WTC11 (cell line): ENCODE measurements around the gene FRK. TPM values are rescaled to one million over a fixed set of nuclear protein-coding genes. Genes with fewer than 3 reads are reported as not detected.

Source experiments
- ATAC-seq: fragments of 200-7000 bp; cut with Tn5 transposase; 2 replicates; pipeline ENCODE4 v1.10.0; 2021; ENCODE audit warnings: mild to moderate bottlenecking, moderate library complexity
- CTCF ChIA-PET: fragments of 300-600 bp; sonication (Branson Sonifier 250); formaldehyde crosslinking; loops from one replicate; lab custom pipeline; 2021; ENCODE audit warnings: antibody characterized with exemption; lab: Charles Lee
- POLR2A ChIA-PET: fragments of 350-600 bp; sonication (Branson Sonifier 250); formaldehyde crosslinking; loops from one replicate; lab custom pipeline; 2021; ENCODE audit warnings: antibody characterized with exemption; lab: Charles Lee
- DNase-seq: peaks from one replicate; pipeline ENCODE4 v3.0.0; 2021; ENCODE audit warnings: low spot score
- H3K27ac Mint-ChIP-seq: 2 replicates; pipeline ENCODE4 v1.8.0; 2021; ENCODE audit warnings: mixed read lengths
- H3K27me3 Mint-ChIP-seq: 2 replicates; pipeline ENCODE4 v1.8.0; 2021; ENCODE audit warnings: low read depth, mild to moderate bottlenecking, moderate library complexity, mixed read lengths
- H3K36me3 Mint-ChIP-seq: 2 replicates; pipeline ENCODE4 v1.8.0; 2021; ENCODE audit warnings: mixed read lengths
- H3K4me1 Mint-ChIP-seq: 2 replicates; pipeline ENCODE4 v1.8.0; 2022; ENCODE audit warnings: mixed read lengths
- H3K4me3 Mint-ChIP-seq: 2 replicates; pipeline ENCODE4 v1.8.0; 2021; ENCODE audit warnings: mild to moderate bottlenecking, moderate library complexity, mixed read lengths
- H3K9me3 Mint-ChIP-seq: 2 replicates; pipeline ENCODE4 v1.8.0; 2021; ENCODE audit warnings: mixed read lengths
- CREM ChIP-seq: sonication (generic); formaldehyde crosslinking; IDR thresholded peaks from 2 replicates; pipeline ENCODE4 v1.8.1; 2022; ENCODE audit warnings: mild to moderate bottlenecking, missing genetic modification reagents, moderate library complexity
- ELF4 ChIP-seq: sonication (generic); formaldehyde crosslinking; IDR thresholded peaks from 2 replicates; pipeline ENCODE4 v1.8.1; 2022; ENCODE audit warnings: low read depth, mild to moderate bottlenecking, moderate library complexity, missing genetic modification reagents
- EMX1 ChIP-seq: fragments of 250-450 bp; sonication (Bioruptor Pico); IDR thresholded peaks from 2 replicates; pipeline ENCODE4 v1.8.0; 2021; ENCODE audit warnings: mild to moderate bottlenecking
- FOXK1 ChIP-seq: sonication (generic); formaldehyde crosslinking; IDR thresholded peaks from 2 replicates; pipeline ENCODE4 v1.8.0; 2022; ENCODE audit warnings: mild to moderate bottlenecking, moderate library complexity, missing genetic modification reagents
- GRHL2 ChIP-seq: fragments of 250-450 bp; sonication (Bioruptor Pico); IDR thresholded peaks from 2 replicates; pipeline ENCODE4 v1.8.0; 2022; ENCODE audit warnings: mild to moderate bottlenecking, moderate library complexity; ENCODE audit not compliant: insufficient replicate concordance, severe bottlenecking
- MXD4 ChIP-seq: fragments of 250-450 bp; sonication (Bioruptor Pico); IDR thresholded peaks from 2 replicates; pipeline ENCODE4 v1.8.0; 2021; ENCODE audit warnings: mild to moderate bottlenecking, moderate library complexity, borderline replicate concordance
- MYBL2 ChIP-seq: sonication (generic); formaldehyde crosslinking; IDR thresholded peaks from 2 replicates; pipeline ENCODE4 v1.8.1; 2023; ENCODE audit warnings: mild to moderate bottlenecking, moderate library complexity, missing genetic modification reagents
- OVOL2 ChIP-seq: fragments of 250-450 bp; sonication (Bioruptor Pico); IDR thresholded peaks from 2 replicates; pipeline ENCODE4 v1.9.0; 2021; ENCODE audit warnings: mild to moderate bottlenecking, borderline replicate concordance
- TEAD4 ChIP-seq: sonication (generic); formaldehyde crosslinking; IDR thresholded peaks from 2 replicates; pipeline ENCODE4 v1.8.0; 2022; ENCODE audit warnings: mild to moderate bottlenecking, missing genetic modification reagents
- ZNF121 ChIP-seq: sonication (generic); formaldehyde crosslinking; IDR thresholded peaks from 2 replicates; pipeline ENCODE4 v1.8.0; 2023; ENCODE audit warnings: missing genetic modification reagents
- ZNF671 ChIP-seq: fragments of 250-450 bp; sonication (Bioruptor Pico); IDR thresholded peaks from 2 replicates; pipeline ENCODE4 v1.8.0; 2021; ENCODE audit warnings: mild to moderate bottlenecking
- total RNA-seq: library from RNA; stranded (reverse); gene quantifications from 3 replicates; pipeline ENCODE4 v1.2.3, GENCODE V29; 2021
- TF ChIP-seq, protein P1 (sequence below): sonication (generic); formaldehyde crosslinking; IDR thresholded peaks from 2 replicates; pipeline ENCODE4 v1.8.1; 2022; ENCODE audit warnings: low read depth, mild to moderate bottlenecking, moderate library complexity, missing genetic modification reagents, borderline replicate concordance
- TF ChIP-seq, protein P2 (sequence below): fragments of 250-450 bp; sonication (Bioruptor Pico); IDR thresholded peaks from 2 replicates; pipeline ENCODE4 v2.1.2; 2022; ENCODE audit warnings: mild to moderate bottlenecking, moderate library complexity
- TF ChIP-seq, protein P3 (sequence below): fragments of 250-450 bp; sonication (Bioruptor Pico); IDR thresholded peaks from 2 replicates; pipeline ENCODE4 v1.8.0; 2021; ENCODE audit warnings: mild to moderate bottlenecking
- TF ChIP-seq, protein P4 (sequence below): fragments of 200-600 bp; IDR thresholded peaks from 2 replicates; pipeline ENCODE4 v1.8.0; 2022; ENCODE audit warnings: antibody characterized with exemption
- TF ChIP-seq, protein P5 (sequence below): sonication (generic); formaldehyde crosslinking; IDR thresholded peaks from 2 replicates; pipeline ENCODE4 v1.8.0; 2022; ENCODE audit warnings: mild to moderate bottlenecking, missing genetic modification reagents
- TF ChIP-seq, protein P6 (sequence below): fragments of 250-450 bp; sonication (Bioruptor Pico); IDR thresholded peaks from 2 replicates; pipeline ENCODE4 v1.9.0; 2021; ENCODE audit warnings: mild to moderate bottlenecking
- TF ChIP-seq, protein P7 (sequence below): fragments of 250-450 bp; sonication (Bioruptor Pico); IDR thresholded peaks from 2 replicates; pipeline ENCODE4 v1.9.0; 2021; ENCODE audit warnings: mild to moderate bottlenecking, borderline replicate concordance

FRK gene
- total RNA-seq, 1 experiment from 2014 or later: 0.13 TPM

DNA sequence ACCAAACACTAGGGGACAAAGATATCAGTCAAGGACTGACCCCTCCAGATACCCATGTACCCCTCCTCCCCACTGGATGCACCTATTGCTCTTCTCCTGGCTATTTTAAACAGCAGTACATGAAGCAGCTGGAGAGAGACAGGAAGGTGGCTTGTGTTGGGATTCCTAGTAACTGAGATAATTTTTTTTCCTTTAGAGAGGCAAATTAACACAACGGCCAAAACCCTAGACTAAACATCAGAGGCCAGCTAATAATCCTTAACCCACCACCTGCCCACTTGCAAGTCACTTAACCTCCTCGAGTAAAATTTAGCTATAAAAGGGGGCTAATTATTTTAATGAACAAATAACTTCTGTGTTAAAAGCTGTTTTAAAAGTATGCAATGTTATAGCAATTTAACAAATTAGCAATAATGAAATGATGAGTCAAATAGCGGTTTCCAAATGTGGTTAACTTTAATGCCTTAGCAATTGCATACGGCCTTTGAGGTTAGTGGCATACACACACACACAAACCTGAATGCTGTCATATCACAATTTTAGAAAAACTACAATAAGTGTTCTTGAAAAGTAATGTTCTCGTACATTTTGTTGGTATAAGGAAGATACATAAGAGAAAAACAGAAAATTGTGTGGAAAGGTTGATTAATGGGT, 151.7 kb downstream of the FRK start (continued):
- TF ChIP-seq, protein P1, sequence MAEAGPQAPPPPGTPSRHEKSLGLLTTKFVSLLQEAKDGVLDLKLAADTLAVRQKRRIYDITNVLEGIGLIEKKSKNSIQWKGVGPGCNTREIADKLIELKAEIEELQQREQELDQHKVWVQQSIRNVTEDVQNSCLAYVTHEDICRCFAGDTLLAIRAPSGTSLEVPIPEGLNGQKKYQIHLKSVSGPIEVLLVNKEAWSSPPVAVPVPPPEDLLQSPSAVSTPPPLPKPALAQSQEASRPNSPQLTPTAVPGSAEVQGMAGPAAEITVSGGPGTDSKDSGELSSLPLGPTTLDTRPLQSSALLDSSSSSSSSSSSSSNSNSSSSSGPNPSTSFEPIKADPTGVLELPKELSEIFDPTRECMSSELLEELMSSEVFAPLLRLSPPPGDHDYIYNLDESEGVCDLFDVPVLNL (CRISPR knock-in tag): no peak

DNA sequence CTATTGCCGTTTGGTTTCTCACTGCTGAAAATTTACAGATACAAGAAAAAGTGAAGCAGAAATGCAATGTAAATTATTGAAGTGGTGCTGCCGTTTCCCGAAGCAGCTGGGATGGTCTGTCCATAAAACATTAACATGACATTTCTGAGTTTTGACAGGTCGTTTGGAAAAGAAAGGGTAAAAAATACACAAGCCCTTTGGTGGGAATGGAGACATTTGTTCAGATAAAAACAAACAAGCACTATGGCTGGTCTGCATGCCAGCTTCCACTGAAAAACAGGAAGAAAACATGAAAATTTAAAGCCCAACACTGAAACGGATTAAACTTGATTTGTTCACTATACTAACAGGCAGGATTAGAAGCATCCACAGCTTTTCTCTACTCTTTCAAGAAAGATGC, 155.2 kb downstream of the FRK start:
- no peak for ATAC-seq
- H3K27ac Mint-ChIP-seq: no peak overlapping the region
- H3K9me3 Mint-ChIP-seq: no peaks in the 10 kb centered on the region
- no peak for DNase-seq
- no peak overlapping the region for H3K4me3 Mint-ChIP-seq
- ChIA-PET POLR2A (no interaction called here), CTCF (interaction anchor here (0.8 kb wide), 1 partner anchor 9 kb away, joined by 3 read pairs; no protein-coding TSS in a partner anchor)
- no peaks in the 10 kb centered on the region for H3K4me1 Mint-ChIP-seq
- H3K27me3 Mint-ChIP-seq: no peaks in the 10 kb centered on the region
- H3K36me3 Mint-ChIP-seq: no peaks in the 10 kb centered on the region
- TF ChIP-seq, protein P2, sequence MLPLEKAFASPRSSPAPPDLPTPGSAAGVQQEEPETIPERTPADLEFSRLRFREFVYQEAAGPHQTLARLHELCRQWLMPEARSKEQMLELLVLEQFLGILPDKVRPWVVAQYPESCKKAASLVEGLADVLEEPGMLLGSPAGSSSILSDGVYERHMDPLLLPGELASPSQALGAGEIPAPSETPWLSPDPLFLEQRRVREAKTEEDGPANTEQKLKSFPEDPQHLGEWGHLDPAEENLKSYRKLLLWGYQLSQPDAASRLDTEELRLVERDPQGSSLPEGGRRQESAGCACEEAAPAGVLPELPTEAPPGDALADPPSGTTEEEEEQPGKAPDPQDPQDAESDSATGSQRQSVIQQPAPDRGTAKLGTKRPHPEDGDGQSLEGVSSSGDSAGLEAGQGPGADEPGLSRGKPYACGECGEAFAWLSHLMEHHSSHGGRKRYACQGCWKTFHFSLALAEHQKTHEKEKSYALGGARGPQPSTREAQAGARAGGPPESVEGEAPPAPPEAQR (CRISPR knock-in tag): no peak
- TF ChIP-seq, protein P3, sequence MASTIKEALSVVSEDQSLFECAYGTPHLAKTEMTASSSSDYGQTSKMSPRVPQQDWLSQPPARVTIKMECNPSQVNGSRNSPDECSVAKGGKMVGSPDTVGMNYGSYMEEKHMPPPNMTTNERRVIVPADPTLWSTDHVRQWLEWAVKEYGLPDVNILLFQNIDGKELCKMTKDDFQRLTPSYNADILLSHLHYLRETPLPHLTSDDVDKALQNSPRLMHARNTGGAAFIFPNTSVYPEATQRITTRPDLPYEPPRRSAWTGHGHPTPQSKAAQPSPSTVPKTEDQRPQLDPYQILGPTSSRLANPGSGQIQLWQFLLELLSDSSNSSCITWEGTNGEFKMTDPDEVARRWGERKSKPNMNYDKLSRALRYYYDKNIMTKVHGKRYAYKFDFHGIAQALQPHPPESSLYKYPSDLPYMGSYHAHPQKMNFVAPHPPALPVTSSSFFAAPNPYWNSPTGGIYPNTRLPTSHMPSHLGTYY (CRISPR knock-in tag): no peak
- TF ChIP-seq CREM (CRISPR knock-in tag): no peak
- TF ChIP-seq ZNF671 (CRISPR knock-in tag): no peak
- no peak for TF ChIP-seq EMX1 (CRISPR knock-in tag)
- no peak for TF ChIP-seq TEAD4
- no peak for TF ChIP-seq OVOL2 (CRISPR knock-in tag)
- TF ChIP-seq, protein P4, sequence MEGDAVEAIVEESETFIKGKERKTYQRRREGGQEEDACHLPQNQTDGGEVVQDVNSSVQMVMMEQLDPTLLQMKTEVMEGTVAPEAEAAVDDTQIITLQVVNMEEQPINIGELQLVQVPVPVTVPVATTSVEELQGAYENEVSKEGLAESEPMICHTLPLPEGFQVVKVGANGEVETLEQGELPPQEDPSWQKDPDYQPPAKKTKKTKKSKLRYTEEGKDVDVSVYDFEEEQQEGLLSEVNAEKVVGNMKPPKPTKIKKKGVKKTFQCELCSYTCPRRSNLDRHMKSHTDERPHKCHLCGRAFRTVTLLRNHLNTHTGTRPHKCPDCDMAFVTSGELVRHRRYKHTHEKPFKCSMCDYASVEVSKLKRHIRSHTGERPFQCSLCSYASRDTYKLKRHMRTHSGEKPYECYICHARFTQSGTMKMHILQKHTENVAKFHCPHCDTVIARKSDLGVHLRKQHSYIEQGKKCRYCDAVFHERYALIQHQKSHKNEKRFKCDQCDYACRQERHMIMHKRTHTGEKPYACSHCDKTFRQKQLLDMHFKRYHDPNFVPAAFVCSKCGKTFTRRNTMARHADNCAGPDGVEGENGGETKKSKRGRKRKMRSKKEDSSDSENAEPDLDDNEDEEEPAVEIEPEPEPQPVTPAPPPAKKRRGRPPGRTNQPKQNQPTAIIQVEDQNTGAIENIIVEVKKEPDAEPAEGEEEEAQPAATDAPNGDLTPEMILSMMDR: no peak
- TF ChIP-seq FOXK1 (CRISPR knock-in tag): no peak
- TF ChIP-seq ZNF121: no peak
- TF ChIP-seq, protein P5, sequence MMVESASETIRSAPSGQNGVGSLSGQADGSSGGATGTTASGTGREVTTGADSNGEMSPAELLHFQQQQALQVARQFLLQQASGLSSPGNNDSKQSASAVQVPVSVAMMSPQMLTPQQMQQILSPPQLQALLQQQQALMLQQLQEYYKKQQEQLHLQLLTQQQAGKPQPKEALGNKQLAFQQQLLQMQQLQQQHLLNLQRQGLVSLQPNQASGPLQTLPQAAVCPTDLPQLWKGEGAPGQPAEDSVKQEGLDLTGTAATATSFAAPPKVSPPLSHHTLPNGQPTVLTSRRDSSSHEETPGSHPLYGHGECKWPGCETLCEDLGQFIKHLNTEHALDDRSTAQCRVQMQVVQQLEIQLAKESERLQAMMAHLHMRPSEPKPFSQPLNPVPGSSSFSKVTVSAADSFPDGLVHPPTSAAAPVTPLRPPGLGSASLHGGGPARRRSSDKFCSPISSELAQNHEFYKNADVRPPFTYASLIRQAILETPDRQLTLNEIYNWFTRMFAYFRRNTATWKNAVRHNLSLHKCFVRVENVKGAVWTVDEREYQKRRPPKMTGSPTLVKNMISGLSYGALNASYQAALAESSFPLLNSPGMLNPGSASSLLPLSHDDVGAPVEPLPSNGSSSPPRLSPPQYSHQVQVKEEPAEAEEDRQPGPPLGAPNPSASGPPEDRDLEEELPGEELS (CRISPR knock-in tag): no peak
- TF ChIP-seq MYBL2 (CRISPR knock-in tag): no peak
- no peak for TF ChIP-seq GRHL2
- TF ChIP-seq MXD4 (CRISPR knock-in tag): no peak
- TF ChIP-seq, protein P6, sequence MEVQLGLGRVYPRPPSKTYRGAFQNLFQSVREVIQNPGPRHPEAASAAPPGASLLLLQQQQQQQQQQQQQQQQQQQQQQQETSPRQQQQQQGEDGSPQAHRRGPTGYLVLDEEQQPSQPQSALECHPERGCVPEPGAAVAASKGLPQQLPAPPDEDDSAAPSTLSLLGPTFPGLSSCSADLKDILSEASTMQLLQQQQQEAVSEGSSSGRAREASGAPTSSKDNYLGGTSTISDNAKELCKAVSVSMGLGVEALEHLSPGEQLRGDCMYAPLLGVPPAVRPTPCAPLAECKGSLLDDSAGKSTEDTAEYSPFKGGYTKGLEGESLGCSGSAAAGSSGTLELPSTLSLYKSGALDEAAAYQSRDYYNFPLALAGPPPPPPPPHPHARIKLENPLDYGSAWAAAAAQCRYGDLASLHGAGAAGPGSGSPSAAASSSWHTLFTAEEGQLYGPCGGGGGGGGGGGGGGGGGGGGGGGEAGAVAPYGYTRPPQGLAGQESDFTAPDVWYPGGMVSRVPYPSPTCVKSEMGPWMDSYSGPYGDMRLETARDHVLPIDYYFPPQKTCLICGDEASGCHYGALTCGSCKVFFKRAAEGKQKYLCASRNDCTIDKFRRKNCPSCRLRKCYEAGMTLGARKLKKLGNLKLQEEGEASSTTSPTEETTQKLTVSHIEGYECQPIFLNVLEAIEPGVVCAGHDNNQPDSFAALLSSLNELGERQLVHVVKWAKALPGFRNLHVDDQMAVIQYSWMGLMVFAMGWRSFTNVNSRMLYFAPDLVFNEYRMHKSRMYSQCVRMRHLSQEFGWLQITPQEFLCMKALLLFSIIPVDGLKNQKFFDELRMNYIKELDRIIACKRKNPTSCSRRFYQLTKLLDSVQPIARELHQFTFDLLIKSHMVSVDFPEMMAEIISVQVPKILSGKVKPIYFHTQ (CRISPR knock-in tag): no peak
- TF ChIP-seq, protein P7, sequence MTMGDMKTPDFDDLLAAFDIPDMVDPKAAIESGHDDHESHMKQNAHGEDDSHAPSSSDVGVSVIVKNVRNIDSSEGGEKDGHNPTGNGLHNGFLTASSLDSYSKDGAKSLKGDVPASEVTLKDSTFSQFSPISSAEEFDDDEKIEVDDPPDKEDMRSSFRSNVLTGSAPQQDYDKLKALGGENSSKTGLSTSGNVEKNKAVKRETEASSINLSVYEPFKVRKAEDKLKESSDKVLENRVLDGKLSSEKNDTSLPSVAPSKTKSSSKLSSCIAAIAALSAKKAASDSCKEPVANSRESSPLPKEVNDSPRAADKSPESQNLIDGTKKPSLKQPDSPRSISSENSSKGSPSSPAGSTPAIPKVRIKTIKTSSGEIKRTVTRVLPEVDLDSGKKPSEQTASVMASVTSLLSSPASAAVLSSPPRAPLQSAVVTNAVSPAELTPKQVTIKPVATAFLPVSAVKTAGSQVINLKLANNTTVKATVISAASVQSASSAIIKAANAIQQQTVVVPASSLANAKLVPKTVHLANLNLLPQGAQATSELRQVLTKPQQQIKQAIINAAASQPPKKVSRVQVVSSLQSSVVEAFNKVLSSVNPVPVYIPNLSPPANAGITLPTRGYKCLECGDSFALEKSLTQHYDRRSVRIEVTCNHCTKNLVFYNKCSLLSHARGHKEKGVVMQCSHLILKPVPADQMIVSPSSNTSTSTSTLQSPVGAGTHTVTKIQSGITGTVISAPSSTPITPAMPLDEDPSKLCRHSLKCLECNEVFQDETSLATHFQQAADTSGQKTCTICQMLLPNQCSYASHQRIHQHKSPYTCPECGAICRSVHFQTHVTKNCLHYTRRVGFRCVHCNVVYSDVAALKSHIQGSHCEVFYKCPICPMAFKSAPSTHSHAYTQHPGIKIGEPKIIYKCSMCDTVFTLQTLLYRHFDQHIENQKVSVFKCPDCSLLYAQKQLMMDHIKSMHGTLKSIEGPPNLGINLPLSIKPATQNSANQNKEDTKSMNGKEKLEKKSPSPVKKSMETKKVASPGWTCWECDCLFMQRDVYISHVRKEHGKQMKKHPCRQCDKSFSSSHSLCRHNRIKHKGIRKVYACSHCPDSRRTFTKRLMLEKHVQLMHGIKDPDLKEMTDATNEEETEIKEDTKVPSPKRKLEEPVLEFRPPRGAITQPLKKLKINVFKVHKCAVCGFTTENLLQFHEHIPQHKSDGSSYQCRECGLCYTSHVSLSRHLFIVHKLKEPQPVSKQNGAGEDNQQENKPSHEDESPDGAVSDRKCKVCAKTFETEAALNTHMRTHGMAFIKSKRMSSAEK (CRISPR knock-in tag): no peak
- TF ChIP-seq, protein P1 (CRISPR knock-in tag): no peak
- TF ChIP-seq ELF4 (CRISPR knock-in tag): no peak
